ENCODE measurements around the gene RCBTB1.

GRCh38 chr13:49624229-49624628 lies 38.9 kb upstream of the RCBTB1 start:
- TF ChIP-seq SUZ12 (IDR thresholded peaks at IDR 0.05; ENCODE audit: extremely low read depth, insufficient read depth, insufficient read length) (no peak), ZNF274 (IDR thresholded peaks at IDR 0.05; ENCODE audit: low read depth, low read length) (no peak)
